GM12873 (cell line): ENCODE results near the gene OTUB2.

Experiments used
- CTCF ChIP-seq: IDR thresholded peaks from 2 replicates; pipeline ENCODE4 v1.5.1; 2012; ENCODE audit warnings: low read depth, mild to moderate bottlenecking, moderate library complexity, low read length, control low read depth; ENCODE audit not compliant: insufficient read depth; ENCODE audit errors: missing control alignments

Gene OTUB2

GRCh38 chr14:94003397-94003796 is 22.7 kb upstream of the OTUB2 start:
- no peak for TF ChIP-seq CTCF

- no peak for TF ChIP-seq CTCF
Observed at GRCh38 chr14:94004015-94004414, 22.1 kb upstream of the OTUB2 start.

- peak; percentile 70 for TF ChIP-seq CTCF
Observed at GRCh38 chr14:94005324-94006073, 20.6 kb upstream of the OTUB2 start.

GRCh38 chr14:94008234-94008633 is 17.9 kb upstream of the OTUB2 start:
- TF ChIP-seq CTCF, result no peak

GRCh38 chr14:94009767-94010166 is 16.4 kb upstream of the OTUB2 start:
- TF ChIP-seq CTCF, result no peak

- TF ChIP-seq CTCF, result no peak
Observed at GRCh38 chr14:94010625-94011024, 15.5 kb upstream of the OTUB2 start.

- no peak for TF ChIP-seq CTCF
Observed at GRCh38 chr14:94011795-94012194, 14.3 kb upstream of the OTUB2 start.

- no peak for TF ChIP-seq CTCF
Observed at GRCh38 chr14:94014382-94014781, 11.8 kb upstream of the OTUB2 start.
